ENCODE measurements around the gene STYXL2.
A peak's percentile ranks its signal among the peaks of the same experiment; 100 is the strongest.

The STYXL2 gene

DNA sequence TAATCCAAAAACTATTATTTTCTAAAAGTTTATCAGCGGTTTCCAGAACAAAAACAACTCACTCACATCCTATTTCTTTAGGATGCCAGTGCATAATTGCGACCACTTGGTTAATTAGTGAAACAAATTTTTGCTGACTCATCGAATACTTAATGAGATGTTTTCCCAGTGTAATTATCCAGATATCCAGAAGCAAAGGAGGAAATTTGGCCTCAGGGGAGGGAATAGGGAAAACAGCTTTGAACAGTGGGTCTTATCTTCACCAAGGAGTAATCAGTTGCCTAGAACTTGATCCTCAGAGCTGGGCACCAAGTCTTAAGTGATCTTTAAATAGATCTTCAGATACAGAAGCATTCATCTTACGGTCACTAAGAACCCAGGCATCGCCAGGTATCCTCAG lies 24.3 kb downstream of the STYXL2 start:
- H3K36me3 ChIP-seq (ENCODE audit: control insufficient read depth in 1 of 2, insufficient read depth in 2 of 2, low read length in 2 of 2), result no peaks in the 10 kb centered on the region
- H3K9ac ChIP-seq (ENCODE audit: low read depth in 1 of 2, low read length in 2 of 2), result no peak overlapping the region
- H3K27ac ChIP-seq (ENCODE audit: low read depth, low read length), result no peak overlapping the region
- no peaks in the 10 kb centered on the region for H3K9me3 ChIP-seq (ENCODE audit: control insufficient read depth in 1 of 2, low read length in 2 of 2)
- H3K4me3 ChIP-seq (ENCODE audit: low read depth in 1 of 2, low read length in 2 of 2), result no peak overlapping the region
- H3K27me3 ChIP-seq (ENCODE audit: control insufficient read depth in 1 of 2, insufficient read depth in 2 of 2, low read length in 2 of 2), result peaks cover 0 to 4% of the 10 kb centered on the region in 2 donors
- peaks cover 5 to 6% of the 10 kb centered on the region in 2 donors for H3K4me1 ChIP-seq (ENCODE audit: control insufficient read depth in 1 of 2, insufficient read depth in 2 of 2, low read length in 2 of 2)

DNA sequence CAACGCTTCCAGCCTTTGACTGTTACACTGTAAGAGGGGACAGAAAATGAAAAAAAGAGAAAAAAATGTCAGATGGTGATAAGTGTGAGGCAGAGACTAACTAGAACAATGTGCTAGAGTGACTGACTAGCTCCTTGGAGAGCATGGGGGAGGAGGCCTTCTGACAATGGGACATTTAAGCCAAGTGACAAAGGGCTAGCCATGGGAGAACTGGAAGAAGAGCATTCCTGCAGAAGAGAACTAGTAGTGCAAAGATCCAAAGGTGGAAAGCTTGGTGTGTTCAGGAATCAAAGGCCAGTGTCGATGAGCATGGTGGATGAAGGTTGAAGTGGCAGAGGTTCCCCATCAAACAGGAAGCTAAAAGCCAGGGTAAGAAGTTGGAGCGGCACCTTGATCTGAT lies 25.8 kb downstream of the STYXL2 start:
- no peak overlapping the region for H3K9ac ChIP-seq (ENCODE audit: low read depth in 1 of 2, low read length in 2 of 2)
- no peaks in the 10 kb centered on the region for H3K36me3 ChIP-seq (ENCODE audit: control insufficient read depth in 1 of 2, insufficient read depth in 2 of 2, low read length in 2 of 2)
- peaks cover 5 to 6% of the 10 kb centered on the region in 2 donors for H3K4me1 ChIP-seq (ENCODE audit: control insufficient read depth in 1 of 2, insufficient read depth in 2 of 2, low read length in 2 of 2)
- no peak overlapping the region for H3K27ac ChIP-seq (ENCODE audit: low read depth, low read length)
- H3K27me3 ChIP-seq (ENCODE audit: control insufficient read depth in 1 of 2, insufficient read depth in 2 of 2, low read length in 2 of 2), result peaks cover 0 to 4% of the 10 kb centered on the region in 2 donors
- H3K9me3 ChIP-seq (ENCODE audit: control insufficient read depth in 1 of 2, low read length in 2 of 2), result no peaks in the 10 kb centered on the region
- no peak overlapping the region for H3K4me3 ChIP-seq (ENCODE audit: low read depth in 1 of 2, low read length in 2 of 2)

GRCh38 chr1:167120899-167121298 lies 27.0 kb downstream of the STYXL2 start:
- Histone ChIP-seq H3K4me3 (ENCODE audit: low read depth in 1 of 2, low read length in 2 of 2) (peak overlapping the region; percentile 71), H3K27ac (ENCODE audit: low read depth, low read length) (no peak overlapping the region)

DNA sequence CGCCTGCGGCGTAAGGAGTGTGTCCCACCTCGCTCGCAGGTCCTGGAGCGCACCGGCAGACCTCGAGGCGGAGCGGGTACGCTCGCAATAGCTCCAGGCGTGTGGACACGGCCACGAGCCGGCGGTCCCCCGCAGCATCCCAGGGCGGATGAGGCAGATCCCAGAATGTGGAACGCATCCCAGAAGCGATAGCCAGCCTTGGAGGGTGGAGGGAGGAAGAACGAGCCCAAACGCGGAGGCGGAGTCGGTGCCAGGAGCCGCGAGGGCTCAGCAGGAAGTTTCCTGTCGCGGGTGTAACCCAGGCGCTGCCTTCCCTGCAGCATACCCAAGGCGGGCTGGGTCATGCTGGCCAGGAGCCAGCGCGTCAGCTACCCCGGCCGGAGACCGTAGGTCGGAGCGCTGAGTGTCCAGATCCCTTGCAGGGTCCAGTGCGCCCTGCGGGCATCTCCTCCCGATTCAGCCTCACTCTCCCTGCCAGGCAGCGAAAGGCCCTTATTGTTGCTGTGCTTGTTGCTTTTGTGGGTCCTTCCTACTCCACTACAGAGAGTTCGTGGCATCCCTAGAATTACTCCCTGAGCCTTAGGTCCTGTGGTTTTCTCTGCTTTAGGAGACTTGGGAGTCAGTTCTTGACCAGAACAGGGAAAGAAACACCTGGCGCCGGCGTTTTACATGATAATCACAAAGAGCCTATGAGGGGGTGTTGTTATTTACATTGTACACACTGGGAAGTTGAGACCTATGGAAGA lies 27.7 kb downstream of the STYXL2 start:
- H3K27me3 ChIP-seq (ENCODE audit: control insufficient read depth in 1 of 2, insufficient read depth in 2 of 2, low read length in 2 of 2), result peaks cover 4 to 6% of the 10 kb centered on the region in 2 donors
- H3K9ac ChIP-seq (ENCODE audit: low read depth in 1 of 2, low read length in 2 of 2), result peak overlapping the region; percentile 62 to 68
- no peaks in the 10 kb centered on the region for H3K36me3 ChIP-seq (ENCODE audit: control insufficient read depth in 1 of 2, insufficient read depth in 2 of 2, low read length in 2 of 2)
- H3K27ac ChIP-seq (ENCODE audit: low read depth, low read length), result no peak overlapping the region
- H3K4me3 ChIP-seq (ENCODE audit: low read depth in 1 of 2, low read length in 2 of 2), result peak overlapping the region; percentile 71
- H3K4me1 ChIP-seq (ENCODE audit: control insufficient read depth in 1 of 2, insufficient read depth in 2 of 2, low read length in 2 of 2), result peaks cover 5 to 6% of the 10 kb centered on the region in 2 donors
- H3K9me3 ChIP-seq (ENCODE audit: control insufficient read depth in 1 of 2, low read length in 2 of 2), result no peaks in the 10 kb centered on the region

More at GRCh38 chr1:167120899-167121298, 27.0 kb downstream of the STYXL2 start:
- H3K27me3 ChIP-seq (ENCODE audit: control insufficient read depth in 1 of 2, insufficient read depth in 2 of 2, low read length in 2 of 2), result peaks cover 1 to 4% of the 10 kb centered on the region in 2 donors
- no peaks in the 10 kb centered on the region for H3K36me3 ChIP-seq (ENCODE audit: control insufficient read depth in 1 of 2, insufficient read depth in 2 of 2, low read length in 2 of 2)
- peaks cover 5 to 6% of the 10 kb centered on the region in 2 donors for H3K4me1 ChIP-seq (ENCODE audit: control insufficient read depth in 1 of 2, insufficient read depth in 2 of 2, low read length in 2 of 2)
- peak overlapping the region; percentile 62 to 68 for H3K9ac ChIP-seq (ENCODE audit: low read depth in 1 of 2, low read length in 2 of 2)
- no peaks in the 10 kb centered on the region for H3K9me3 ChIP-seq (ENCODE audit: control insufficient read depth in 1 of 2, low read length in 2 of 2)

DNA sequence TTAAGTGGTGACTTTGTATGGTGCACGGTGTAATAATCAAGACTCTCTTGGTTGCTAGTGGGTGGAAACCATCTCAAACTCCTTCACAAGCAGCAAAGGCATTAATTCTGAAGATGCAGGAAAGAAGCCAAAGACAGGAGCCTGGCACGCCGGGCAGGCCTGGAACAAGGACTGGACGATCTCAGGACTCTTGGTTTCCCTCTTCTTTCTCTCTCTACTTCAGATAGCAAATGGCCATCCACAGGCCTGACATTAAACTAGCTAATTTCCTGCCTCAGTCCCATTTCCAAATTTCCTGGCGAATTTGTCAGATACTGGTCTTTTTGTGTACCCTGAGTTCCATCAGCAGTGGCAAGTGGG lies 28.2 kb downstream of the STYXL2 start:
- Histone ChIP-seq H3K9ac (ENCODE audit: low read depth in 1 of 2, low read length in 2 of 2) (no peak overlapping the region), H3K27me3 (ENCODE audit: control insufficient read depth in 1 of 2, insufficient read depth in 2 of 2, low read length in 2 of 2) (peaks cover 4 to 8% of the 10 kb centered on the region in 2 donors), H3K4me3 (ENCODE audit: low read depth in 1 of 2, low read length in 2 of 2) (no peak overlapping the region), H3K4me1 (ENCODE audit: control insufficient read depth in 1 of 2, insufficient read depth in 2 of 2, low read length in 2 of 2) (peaks cover 5 to 6% of the 10 kb centered on the region in 2 donors), H3K36me3 (ENCODE audit: control insufficient read depth in 1 of 2, insufficient read depth in 2 of 2, low read length in 2 of 2) (no peaks in the 10 kb centered on the region), H3K9me3 (ENCODE audit: control insufficient read depth in 1 of 2, low read length in 2 of 2) (no peaks in the 10 kb centered on the region), H3K27ac (ENCODE audit: low read depth, low read length) (no peak overlapping the region)

GRCh38 chr1:167122568-167122967 lies 28.7 kb downstream of the STYXL2 start:
- no peaks in the 10 kb centered on the region for H3K36me3 ChIP-seq (ENCODE audit: control insufficient read depth in 1 of 2, insufficient read depth in 2 of 2, low read length in 2 of 2)
- peaks cover 5 to 6% of the 10 kb centered on the region in 2 donors for H3K4me1 ChIP-seq (ENCODE audit: control insufficient read depth in 1 of 2, insufficient read depth in 2 of 2, low read length in 2 of 2)
- no peak overlapping the region for H3K9ac ChIP-seq (ENCODE audit: low read depth in 1 of 2, low read length in 2 of 2)
- no peaks in the 10 kb centered on the region for H3K9me3 ChIP-seq (ENCODE audit: control insufficient read depth in 1 of 2, low read length in 2 of 2)
- peaks cover 4 to 8% of the 10 kb centered on the region in 2 donors for H3K27me3 ChIP-seq (ENCODE audit: control insufficient read depth in 1 of 2, insufficient read depth in 2 of 2, low read length in 2 of 2)
- no peak overlapping the region for H3K4me3 ChIP-seq (ENCODE audit: low read depth in 1 of 2, low read length in 2 of 2)
- H3K27ac ChIP-seq (ENCODE audit: low read depth, low read length), result no peak overlapping the region

DNA sequence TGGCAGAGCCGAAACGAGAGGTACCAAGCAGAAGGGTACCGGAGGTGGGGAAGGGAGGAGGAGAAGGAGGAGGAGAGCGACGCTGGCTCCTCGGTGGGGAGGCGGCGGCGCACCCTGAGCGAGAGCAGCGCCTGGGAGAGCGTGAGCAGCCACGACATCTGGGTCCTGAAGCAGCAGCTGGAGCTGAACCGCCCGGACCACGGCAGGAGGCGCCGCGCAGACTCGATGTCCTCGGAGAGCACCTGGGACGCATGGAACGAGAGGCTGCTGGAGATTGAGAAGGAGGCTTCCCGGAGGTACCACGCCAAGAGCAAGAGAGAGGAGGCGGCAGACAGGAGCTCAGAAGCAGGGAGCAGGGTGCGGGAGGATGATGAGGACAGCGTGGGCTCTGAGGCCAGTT lies 32.4 kb downstream of the STYXL2 start:
- H3K9me3 ChIP-seq (ENCODE audit: control insufficient read depth in 1 of 2, low read length in 2 of 2), result no peaks in the 10 kb centered on the region
- peaks cover 0 to 8% of the 10 kb centered on the region in 2 donors for H3K27me3 ChIP-seq (ENCODE audit: control insufficient read depth in 1 of 2, insufficient read depth in 2 of 2, low read length in 2 of 2)
- H3K4me3 ChIP-seq (ENCODE audit: low read depth in 1 of 2, low read length in 2 of 2), result no peak overlapping the region
- no peaks in the 10 kb centered on the region for H3K36me3 ChIP-seq (ENCODE audit: control insufficient read depth in 1 of 2, insufficient read depth in 2 of 2, low read length in 2 of 2)
- H3K9ac ChIP-seq (ENCODE audit: low read depth in 1 of 2, low read length in 2 of 2), result no peak overlapping the region
- H3K4me1 ChIP-seq (ENCODE audit: control insufficient read depth in 1 of 2, insufficient read depth in 2 of 2, low read length in 2 of 2), result peaks cover 0 to 5% of the 10 kb centered on the region in 2 donors
- no peak overlapping the region for H3K27ac ChIP-seq (ENCODE audit: low read depth, low read length)

- peaks cover 0 to 8% of the 10 kb centered on the region in 2 donors for H3K27me3 ChIP-seq (ENCODE audit: control insufficient read depth in 1 of 2, insufficient read depth in 2 of 2, low read length in 2 of 2)
- no peak overlapping the region for H3K4me3 ChIP-seq (ENCODE audit: low read depth in 1 of 2, low read length in 2 of 2)
- H3K4me1 ChIP-seq (ENCODE audit: control insufficient read depth in 1 of 2, insufficient read depth in 2 of 2, low read length in 2 of 2), result peaks cover 0 to 1% of the 10 kb centered on the region in 2 donors
- H3K36me3 ChIP-seq (ENCODE audit: control insufficient read depth in 1 of 2, insufficient read depth in 2 of 2, low read length in 2 of 2), result no peaks in the 10 kb centered on the region
- H3K9me3 ChIP-seq (ENCODE audit: control insufficient read depth in 1 of 2, low read length in 2 of 2), result no peaks in the 10 kb centered on the region
- no peak overlapping the region for H3K27ac ChIP-seq (ENCODE audit: low read depth, low read length)
- H3K9ac ChIP-seq (ENCODE audit: low read depth in 1 of 2, low read length in 2 of 2), result no peak overlapping the region
These were observed 32.9 kb downstream of the STYXL2 start for GRCh38 chr1:167126811-167127210.

- H3K27ac ChIP-seq (ENCODE audit: low read depth, low read length), result no peak overlapping the region
- H3K9me3 ChIP-seq (ENCODE audit: control insufficient read depth in 1 of 2, low read length in 2 of 2), result no peaks in the 10 kb centered on the region
- H3K9ac ChIP-seq (ENCODE audit: low read depth in 1 of 2, low read length in 2 of 2), result no peak overlapping the region
- H3K27me3 ChIP-seq (ENCODE audit: control insufficient read depth in 1 of 2, insufficient read depth in 2 of 2, low read length in 2 of 2), result peaks cover 0 to 8% of the 10 kb centered on the region in 2 donors
- no peak overlapping the region for H3K4me3 ChIP-seq (ENCODE audit: low read depth in 1 of 2, low read length in 2 of 2)
- no peaks in the 10 kb centered on the region for H3K4me1 ChIP-seq (ENCODE audit: control insufficient read depth in 1 of 2, insufficient read depth in 2 of 2, low read length in 2 of 2)
- no peaks in the 10 kb centered on the region for H3K36me3 ChIP-seq (ENCODE audit: control insufficient read depth in 1 of 2, insufficient read depth in 2 of 2, low read length in 2 of 2)
These were observed 33.4 kb downstream of the STYXL2 start for GRCh38 chr1:167127236-167127635.

DNA sequence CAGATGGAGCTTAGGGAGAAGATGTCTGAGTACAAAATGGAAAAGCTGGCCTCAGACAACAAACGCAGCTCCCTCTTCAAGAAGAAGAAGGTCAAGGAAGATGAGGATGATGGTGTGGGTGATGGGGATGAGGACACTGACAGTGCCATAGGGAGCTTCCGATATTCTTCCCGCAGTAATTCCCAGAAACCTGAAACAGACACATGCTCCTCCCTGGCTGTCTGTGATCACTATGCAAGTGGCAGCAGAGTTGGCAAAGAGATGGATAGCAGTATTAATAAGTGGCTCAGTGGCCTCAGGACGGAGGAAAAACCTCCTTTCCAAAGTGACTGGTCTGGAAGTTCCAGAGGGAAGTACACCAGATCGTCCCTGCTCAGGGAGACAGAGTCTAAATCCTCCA lies 33.8 kb downstream of the STYXL2 start:
- no peak overlapping the region for H3K27ac ChIP-seq (ENCODE audit: low read depth, low read length)
- no peaks in the 10 kb centered on the region for H3K4me1 ChIP-seq (ENCODE audit: control insufficient read depth in 1 of 2, insufficient read depth in 2 of 2, low read length in 2 of 2)
- no peak overlapping the region for H3K4me3 ChIP-seq (ENCODE audit: low read depth in 1 of 2, low read length in 2 of 2)
- H3K27me3 ChIP-seq (ENCODE audit: control insufficient read depth in 1 of 2, insufficient read depth in 2 of 2, low read length in 2 of 2), result peaks cover 0 to 8% of the 10 kb centered on the region in 2 donors
- no peak overlapping the region for H3K9ac ChIP-seq (ENCODE audit: low read depth in 1 of 2, low read length in 2 of 2)
- H3K36me3 ChIP-seq (ENCODE audit: control insufficient read depth in 1 of 2, insufficient read depth in 2 of 2, low read length in 2 of 2), result no peaks in the 10 kb centered on the region
- H3K9me3 ChIP-seq (ENCODE audit: control insufficient read depth in 1 of 2, low read length in 2 of 2), result no peaks in the 10 kb centered on the region
